IMR-90 (cell line): Measurements from ENCODE around the gene CERK. TPM values are rescaled to one million over a fixed set of nuclear protein-coding genes. Genes with fewer than 3 reads are reported as not detected.

Experiments used
- ATAC-seq: fragments of 200-7000 bp; cut with Tn5 transposase; 2 replicates; pipeline ENCODE4 v1.9.1; 2020; ENCODE audit warnings: low read depth, mild to moderate bottlenecking, moderate library complexity
- BruUV-seq: library from RNA; stranded (reverse); fragments of 400-500 nt; replicated peaks from 2 replicates; lab custom pipeline; 2021; lab: Mats Ljungman, UMichigan
- CTCF ChIA-PET: fragments of 300-600 bp; formaldehyde crosslinking; extraction: SDS; loops from one replicate; lab custom pipeline; 2021; ENCODE audit warnings: antibody characterized with exemption; lab: Yijun Ruan, JAX
- POLR2A ChIA-PET: fragments of 300-600 bp; sonication (Branson Sonifier 250); formaldehyde crosslinking; loops from one replicate; lab custom pipeline; 2022; ENCODE audit warnings: antibody characterized with exemption; ENCODE audit not compliant: unreplicated experiment; lab: Charles Lee
- DNase-seq: peaks from one replicate; pipeline ENCODE4 v3.0.0; 2013
- H2AFZ ChIP-seq: replicated peaks from 2 replicates; pipeline ENCODE3; 2013; ENCODE audit warnings: low read length, mild to moderate bottlenecking; ENCODE audit not compliant: poor library complexity
- H2AK5ac ChIP-seq: 2 replicates; pipeline ENCODE4 v1.6.1; 2013; ENCODE audit warnings: low read depth, low read length, inconsistent platforms
- H2AK9ac ChIP-seq: replicated peaks from 2 replicates; pipeline ENCODE3; 2013; ENCODE audit warnings: mild to moderate bottlenecking, low read depth, low read length, moderate library complexity; ENCODE audit not compliant: poor library complexity
- H2BK120ac ChIP-seq: 2 replicates; pipeline ENCODE4 v1.6.1; 2013; ENCODE audit warnings: low read depth, low read length, inconsistent platforms
- H2BK15ac ChIP-seq: 3 replicates; pipeline ENCODE4 v1.6.1; 2013; ENCODE audit warnings: low read depth, low read length, inconsistent platforms
- H2BK20ac ChIP-seq: 2 replicates; pipeline ENCODE4 v1.6.1; 2013; ENCODE audit warnings: low read depth, mild to moderate bottlenecking, inconsistent platforms, low read length, moderate library complexity
- H2BK5ac ChIP-seq: 2 replicates; pipeline ENCODE4 v1.6.1; 2013; ENCODE audit warnings: mild to moderate bottlenecking, low read depth, low read length, inconsistent platforms; ENCODE audit not compliant: poor library complexity, severe bottlenecking
- H3K14ac ChIP-seq: replicated peaks from 2 replicates; pipeline ENCODE4 v1.6.1; 2013; ENCODE audit warnings: low read depth, low read length, inconsistent platforms
- H3K18ac ChIP-seq: 2 replicates; pipeline ENCODE4 v1.6.1; 2013; ENCODE audit warnings: low read depth, low read length, control low read depth
- H3K23ac ChIP-seq: 2 replicates; pipeline ENCODE4 v1.6.1; 2013; ENCODE audit warnings: low read depth, low read length, inconsistent platforms
- H3K27ac ChIP-seq: 2 replicates; pipeline ENCODE4 v1.5.1; 2013; ENCODE audit warnings: mild to moderate bottlenecking, control low read depth, low read length; ENCODE audit not compliant: insufficient read depth
- H3K27me3 ChIP-seq: 2 replicates; pipeline ENCODE4 v1.6.1; 2013; ENCODE audit warnings: low read length; ENCODE audit not compliant: control insufficient read depth, insufficient read depth
- H3K36me3 ChIP-seq: 2 replicates; pipeline ENCODE4 v1.6.1; 2013; ENCODE audit warnings: low read length, mixed read lengths; ENCODE audit not compliant: control insufficient read depth, insufficient read depth
- H3K4ac ChIP-seq: 2 replicates; pipeline ENCODE4 v1.6.1; 2013; ENCODE audit warnings: low read depth, low read length, inconsistent platforms
- H3K4me1 ChIP-seq: 2 replicates; pipeline ENCODE4 v1.6.1; 2013; ENCODE audit warnings: low read length, mixed read lengths; ENCODE audit not compliant: control insufficient read depth, insufficient read depth
- H3K4me2 ChIP-seq: 2 replicates; pipeline ENCODE4 v1.6.1; 2013; ENCODE audit warnings: low read depth, mild to moderate bottlenecking, control low read depth, low read length, moderate library complexity
- H3K4me3 ChIP-seq: 2 replicates; pipeline ENCODE4 v1.5.1; 2013; ENCODE audit warnings: low read depth, mild to moderate bottlenecking, control low read depth, low read length, moderate library complexity; ENCODE audit not compliant: insufficient read depth
- H3K56ac ChIP-seq: 2 replicates; pipeline ENCODE4 v1.6.1; 2013; ENCODE audit warnings: low read length, inconsistent platforms; ENCODE audit not compliant: insufficient read depth; ENCODE audit errors: extremely low read depth
- H3K79me1 ChIP-seq, 2 experiments: 2 replicates each; pipeline ENCODE4 v1.6.1; 2013; ENCODE audit warnings: low read length in 2 of 2, inconsistent platforms in 1 of 2, low read depth in 1 of 2
- H3K9ac ChIP-seq: 2 replicates; pipeline ENCODE4 v1.6.1; 2013; ENCODE audit warnings: low read depth, low read length, control low read depth
- H3K9me1 ChIP-seq: 2 replicates; pipeline ENCODE4 v1.6.1; 2013; ENCODE audit warnings: low read length, inconsistent platforms; ENCODE audit not compliant: insufficient read depth
- H3K9me3 ChIP-seq: 2 replicates; pipeline ENCODE4 v1.6.1; 2013; ENCODE audit warnings: low read length; ENCODE audit not compliant: control insufficient read depth, insufficient read depth
- H4K20me1 ChIP-seq: 2 replicates; pipeline ENCODE4 v1.6.1; 2013; ENCODE audit warnings: low read length, inconsistent platforms; ENCODE audit not compliant: insufficient read depth
- H4K5ac ChIP-seq: 2 replicates; pipeline ENCODE4 v1.6.1; 2013; ENCODE audit warnings: mild to moderate bottlenecking, low read depth, low read length, control low read depth
- H4K8ac ChIP-seq, 2 experiments: 2 replicates each; pipeline ENCODE4 v1.6.1; 2013; ENCODE audit warnings: low read depth in 2 of 2, low read length in 2 of 2, control low read depth in 1 of 2, inconsistent platforms in 1 of 2
- H4K91ac ChIP-seq: 2 replicates; pipeline ENCODE4 v1.6.1; 2013; ENCODE audit warnings: low read depth, low read length, inconsistent platforms; ENCODE audit not compliant: insufficient read depth
- BHLHE40 ChIP-seq: fragments of 150-350 bp; IDR thresholded peaks from 2 replicates; pipeline ENCODE4 v1.6.1; 2016; ENCODE audit warnings: mild to moderate bottlenecking, low read depth, low read length
- CEBPB ChIP-seq: IDR thresholded peaks from 2 replicates; pipeline ENCODE4 v1.6.1; 2012; ENCODE audit warnings: low read depth, low read length, improper control_type of control experiment
- CHD1 ChIP-seq: IDR thresholded peaks from 2 replicates; pipeline ENCODE4 v1.6.1; 2012; ENCODE audit warnings: low read depth, low read length, improper control_type of control experiment
- CTCF ChIP-seq: conservative IDR thresholded peaks from 2 replicates; pipeline ENCODE4 v1.5.1; 2012; ENCODE audit warnings: mild to moderate bottlenecking, low read depth, low read length, improper control_type of control experiment
- FOS ChIP-seq: fragments of 150-350 bp; IDR thresholded peaks from 2 replicates; pipeline ENCODE4 v1.6.1; 2016; ENCODE audit warnings: low read depth, low read length
- MAFK ChIP-seq: IDR thresholded peaks from 2 replicates; pipeline ENCODE4 v1.6.1; 2012; ENCODE audit warnings: low read depth, low read length, improper control_type of control experiment
- MAZ ChIP-seq: IDR thresholded peaks from 2 replicates; pipeline ENCODE4 v1.6.1; 2012; ENCODE audit warnings: low read depth, mild to moderate bottlenecking, low read length, improper control_type of control experiment, moderate library complexity, borderline replicate concordance
- MXI1 ChIP-seq: IDR thresholded peaks from 2 replicates; pipeline ENCODE4 v1.6.1; 2012; ENCODE audit warnings: low read depth, mild to moderate bottlenecking, low read length, moderate library complexity, borderline replicate concordance
- NFE2L2 ChIP-seq: fragments of 150-350 bp; IDR thresholded peaks from 2 replicates; pipeline ENCODE4 v1.6.1; 2016; ENCODE audit warnings: low read depth, mild to moderate bottlenecking, low read length
- POLR2A ChIP-seq: IDR thresholded peaks from 2 replicates; pipeline ENCODE4 v1.6.1; 2012; ENCODE audit warnings: mild to moderate bottlenecking, low read depth, low read length
- RAD21 ChIP-seq: IDR thresholded peaks from 2 replicates; pipeline ENCODE4 v1.6.1; 2012; ENCODE audit warnings: low read length, improper control_type of control experiment
- RCOR1 ChIP-seq: IDR thresholded peaks from 2 replicates; pipeline ENCODE4 v1.6.1; 2012; ENCODE audit warnings: mild to moderate bottlenecking, low read length, improper control_type of control experiment; ENCODE audit not compliant: insufficient replicate concordance
- RFX5 ChIP-seq: IDR thresholded peaks from 2 replicates; pipeline ENCODE4 v1.8.0; 2012; ENCODE audit warnings: low read depth, mild to moderate bottlenecking, low read length, moderate library complexity
- SMC3 ChIP-seq: fragments of 150-350 bp; IDR thresholded peaks from 2 replicates; pipeline ENCODE4 v1.6.1; 2016; ENCODE audit warnings: low read depth, mild to moderate bottlenecking, antibody characterized with exemption, low read length, moderate library complexity
- WGBS, 2 experiments: methylation state at CpG; one replicate each; pipeline versions ENCODE4 v1.1.5 to v1.1.7; 2013; ENCODE audit warnings: missing lambda C conversion rate in 2 of 2; ENCODE audit not compliant: insufficient read length in 1 of 2; ENCODE audit errors: extremely low coverage in 2 of 2; 5-methylcytosine and 5-hydroxymethylcytosine counted together
- dilution Hi-C: fragments of 300-500 bp; cut with HindIII; formaldehyde crosslinking; loops from one replicate; pipeline ENCODE4 v1.14.3; 2018; ENCODE audit warnings: low sequenced_read_pairs; ENCODE audit not compliant: unreplicated experiment
- in situ Hi-C: fragments of 300-500 bp; cut with MboI; formaldehyde crosslinking; loops from 3 replicates; pipeline ENCODE4 v1.14.3; 2019; ENCODE audit warnings: low sequenced_read_pairs, inconsistent platforms, mixed read lengths
- intact Hi-C: fragments of 100-400 bp; cut with micrococcal nuclease; formaldehyde crosslinking; loops from 2 replicates; pipeline ENCODE4 v1.10.0; 2022
- polyA plus RNA-seq, 3 experiments: library from polyadenylated mRNA; depleted of rRNA; stranded (reverse); fragments of >200 nt; gene quantifications; 2 replicates each; pipeline ENCODE4 v1.2.3, GENCODE V29; 2012; ENCODE audit warnings: low replicate concordance in 1 of 3
- total RNA-seq: library from RNA; depleted of rRNA; stranded (reverse); fragments of >200 nt; gene quantifications from 2 replicates; pipeline ENCODE4 v1.2.3, GENCODE V29; 2012
- TF ChIP-seq, protein P1 (sequence below): fragments of 150-350 bp; IDR thresholded peaks from 2 replicates; pipeline ENCODE4 v1.6.1; 2017; ENCODE audit warnings: mild to moderate bottlenecking, antibody characterized with exemption, low read length, low read depth
- TF ChIP-seq, protein P2 (sequence below): fragments of 150-350 bp; IDR thresholded peaks from 2 replicates; pipeline ENCODE4 v1.6.1; 2016; ENCODE audit warnings: low read depth, mild to moderate bottlenecking, low read length, moderate library complexity, borderline replicate concordance

Gene CERK
- total and polyA plus RNA-seq, 2 of the 4 experiments (the other 2 are of a cell fraction), result 25.3 to 38.7 TPM

DNA sequence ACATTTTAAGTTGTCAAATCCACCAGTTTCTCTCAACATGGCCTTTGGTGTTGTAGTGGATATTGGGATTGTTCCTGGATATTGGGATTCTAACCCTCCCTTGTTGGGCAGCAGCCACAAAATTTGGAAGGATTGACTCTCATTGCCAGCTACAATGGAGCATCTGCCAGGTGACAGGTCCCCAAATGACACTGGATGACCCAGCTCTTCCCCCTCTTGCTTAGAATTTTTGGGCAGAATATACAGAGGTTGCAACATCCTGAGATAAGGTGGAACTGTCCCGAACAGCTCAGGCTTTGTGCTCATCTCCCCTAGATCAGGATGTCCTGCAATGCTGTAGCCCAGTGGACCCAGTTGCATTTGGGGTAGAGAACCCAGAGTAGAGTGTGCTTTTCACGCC lies 19.1 kb upstream of the CERK start:
- no peaks in the 10 kb centered on the region for H3K36me3 ChIP-seq
- H2AK5ac ChIP-seq, result no peak overlapping the region
- H3K14ac ChIP-seq, result no peak overlapping the region
- no peak overlapping the region for H3K18ac ChIP-seq
- H3K9me3 ChIP-seq, result no peaks in the 10 kb centered on the region
- no peak overlapping the region for H2AFZ ChIP-seq
- ATAC-seq, result no peak
- no peak overlapping the region for H2BK5ac ChIP-seq
- no peak overlapping the region for H2BK15ac ChIP-seq
- H3K4me1 ChIP-seq, result peaks cover 21% of the 10 kb centered on the region
- H3K27me3 ChIP-seq, result no peaks in the 10 kb centered on the region
- H4K5ac ChIP-seq, result no peak overlapping the region
- no peak overlapping the region for H3K23ac ChIP-seq
- no peak overlapping the region for H3K4me3 ChIP-seq
- H4K20me1 ChIP-seq, result no peaks in the 10 kb centered on the region
- no peak overlapping the region for H4K8ac ChIP-seq
- ChIA-PET CTCF (no interaction called here), POLR2A (no interaction called here)
- dilution Hi-C loops, result no loop called here
- no peak overlapping the region for H4K91ac ChIP-seq
- H3K4me2 ChIP-seq, result no peak overlapping the region
- no peak overlapping the region for H3K27ac ChIP-seq
- H3K79me1 ChIP-seq, result peaks cover 9 to 25% of the 10 kb centered on the region in 2 experiments
- no peak overlapping the region for H3K4ac ChIP-seq
- BruUV-seq, result no TSS peak
- 83% methylated on average over 2 of the region's 2 CpGs; no CpG with 5 or more reads in 1 of the 2 experiments for WGBS, 2 experiments
- no peak overlapping the region for H2BK20ac ChIP-seq
- intact Hi-C loops, result no loop called here
- in situ Hi-C loops, result no loop called here
- TF ChIP-seq CTCF, result no peak
- TF ChIP-seq RCOR1, result no peak
- TF ChIP-seq CHD1, result no peak
- TF ChIP-seq POLR2A, result no peak
- no peak for TF ChIP-seq RFX5
- no peak for TF ChIP-seq SMC3
- TF ChIP-seq, protein P1, sequence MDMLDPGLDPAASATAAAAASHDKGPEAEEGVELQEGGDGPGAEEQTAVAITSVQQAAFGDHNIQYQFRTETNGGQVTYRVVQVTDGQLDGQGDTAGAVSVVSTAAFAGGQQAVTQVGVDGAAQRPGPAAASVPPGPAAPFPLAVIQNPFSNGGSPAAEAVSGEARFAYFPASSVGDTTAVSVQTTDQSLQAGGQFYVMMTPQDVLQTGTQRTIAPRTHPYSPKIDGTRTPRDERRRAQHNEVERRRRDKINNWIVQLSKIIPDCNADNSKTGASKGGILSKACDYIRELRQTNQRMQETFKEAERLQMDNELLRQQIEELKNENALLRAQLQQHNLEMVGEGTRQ, result no peak
- no peak for TF ChIP-seq CEBPB
- no peak for TF ChIP-seq BHLHE40
- TF ChIP-seq, protein P2, sequence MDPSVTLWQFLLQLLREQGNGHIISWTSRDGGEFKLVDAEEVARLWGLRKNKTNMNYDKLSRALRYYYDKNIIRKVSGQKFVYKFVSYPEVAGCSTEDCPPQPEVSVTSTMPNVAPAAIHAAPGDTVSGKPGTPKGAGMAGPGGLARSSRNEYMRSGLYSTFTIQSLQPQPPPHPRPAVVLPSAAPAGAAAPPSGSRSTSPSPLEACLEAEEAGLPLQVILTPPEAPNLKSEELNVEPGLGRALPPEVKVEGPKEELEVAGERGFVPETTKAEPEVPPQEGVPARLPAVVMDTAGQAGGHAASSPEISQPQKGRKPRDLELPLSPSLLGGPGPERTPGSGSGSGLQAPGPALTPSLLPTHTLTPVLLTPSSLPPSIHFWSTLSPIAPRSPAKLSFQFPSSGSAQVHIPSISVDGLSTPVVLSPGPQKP, result no peak
- no peak for TF ChIP-seq MAFK
- no peak for TF ChIP-seq FOS
- TF ChIP-seq MAZ, result no peak
- TF ChIP-seq NFE2L2, result no peak
- no peak for TF ChIP-seq MXI1
- no peak for TF ChIP-seq RAD21
- no peak overlapping the region; the same call in 1 of the 2 replicates for H2BK120ac ChIP-seq
- no peak for DNase-seq
- no peak overlapping the region for H2AK9ac ChIP-seq
- no peak overlapping the region for H3K9ac ChIP-seq
- H3K56ac ChIP-seq, result no peak overlapping the region
- H3K9me1 ChIP-seq, result peaks cover 20% of the 10 kb centered on the region
